Uterus (tissue), 2 donors: ENCODE data around the gene XRN2.

Experiments
- POLR2A ChIP-seq, 2 donors: fragments of 450-650 bp; IDR thresholded peaks; one replicate each; pipeline ENCODE4 v1.6.1; 2016; ENCODE audit warnings: antibody characterized with exemption in 2 of 2, mild to moderate bottlenecking in 1 of 2, moderate library complexity in 1 of 2
- TF ChIP-seq, protein P1 (sequence below), 4 experiments: fragments of 200-600 bp in 2 of 4; fragments of 450-650 bp in 2 of 4; sonication (generic) in 2 of 4; IDR thresholded peaks; one replicate each; pipeline ENCODE4 v1.5.1; 2016 to 2019; ENCODE audit warnings: antibody characterized with exemption in 4 of 4, mild to moderate bottlenecking in 2 of 4, moderate library complexity in 1 of 4

DNA sequence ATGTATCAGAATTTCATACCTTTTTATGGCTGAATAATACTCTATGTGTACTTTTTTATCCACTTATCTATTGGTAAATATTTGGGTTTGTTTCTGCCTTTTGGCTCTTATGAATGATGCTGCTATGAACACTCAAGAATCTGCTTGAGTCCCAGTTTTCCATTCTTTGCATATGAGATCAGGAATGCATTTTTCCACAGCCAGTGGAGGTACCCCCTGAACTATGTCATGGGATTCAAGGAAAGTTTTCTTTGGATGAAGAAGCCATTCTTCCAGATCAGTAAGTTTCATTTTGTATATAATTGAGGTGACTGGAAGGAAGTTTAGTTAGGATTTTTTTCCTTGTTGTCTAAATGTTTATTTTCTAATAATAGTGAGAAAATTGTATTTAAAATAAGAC lies 53.3 kb downstream of the XRN2 start:
- no peak for TF ChIP-seq POLR2A (IDR thresholded peaks at IDR 0.05)
- TF ChIP-seq, protein P1, sequence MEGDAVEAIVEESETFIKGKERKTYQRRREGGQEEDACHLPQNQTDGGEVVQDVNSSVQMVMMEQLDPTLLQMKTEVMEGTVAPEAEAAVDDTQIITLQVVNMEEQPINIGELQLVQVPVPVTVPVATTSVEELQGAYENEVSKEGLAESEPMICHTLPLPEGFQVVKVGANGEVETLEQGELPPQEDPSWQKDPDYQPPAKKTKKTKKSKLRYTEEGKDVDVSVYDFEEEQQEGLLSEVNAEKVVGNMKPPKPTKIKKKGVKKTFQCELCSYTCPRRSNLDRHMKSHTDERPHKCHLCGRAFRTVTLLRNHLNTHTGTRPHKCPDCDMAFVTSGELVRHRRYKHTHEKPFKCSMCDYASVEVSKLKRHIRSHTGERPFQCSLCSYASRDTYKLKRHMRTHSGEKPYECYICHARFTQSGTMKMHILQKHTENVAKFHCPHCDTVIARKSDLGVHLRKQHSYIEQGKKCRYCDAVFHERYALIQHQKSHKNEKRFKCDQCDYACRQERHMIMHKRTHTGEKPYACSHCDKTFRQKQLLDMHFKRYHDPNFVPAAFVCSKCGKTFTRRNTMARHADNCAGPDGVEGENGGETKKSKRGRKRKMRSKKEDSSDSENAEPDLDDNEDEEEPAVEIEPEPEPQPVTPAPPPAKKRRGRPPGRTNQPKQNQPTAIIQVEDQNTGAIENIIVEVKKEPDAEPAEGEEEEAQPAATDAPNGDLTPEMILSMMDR (IDR thresholded peaks at IDR 0.05), result no peak
